ENCODE results near the gene GPC3.
"Not testable (repeated sequence)": the region's sequence is repeated elsewhere in the genome, so short reads cannot be mapped to it uniquely, and the experiment has no call there.

GPC3 gene

GRCh38 chrX:133726211-133726630 is 259.2 kb downstream of the GPC3 start:
- no peaks in the 10 kb centered on the region for H3K9me3 ChIP-seq (ENCODE audit: control insufficient read depth, insufficient read depth, low read length)
- no peak overlapping the region for H3K4me3 ChIP-seq (ENCODE audit: low read depth, low read length)
- no peak overlapping the region for H3K27ac ChIP-seq (ENCODE audit: low read depth, low read length)
- H3K4me1 ChIP-seq (ENCODE audit: control insufficient read depth, insufficient read depth, low read length), result peaks cover 8% of the 10 kb centered on the region; the same call in 1 of the 2 replicates
- H3K36me3 ChIP-seq (ENCODE audit: control insufficient read depth, insufficient read depth, low read length), result no peaks in the 10 kb centered on the region
- no peak overlapping the region for H3K9ac ChIP-seq (ENCODE audit: low read depth, low read length)
- H3K27me3 ChIP-seq (ENCODE audit: control insufficient read depth, insufficient read depth, low read length), result peaks cover 4% of the 10 kb centered on the region; the same call in 1 of the 2 replicates

GRCh38 chrX:133723930-133724329 is 261.5 kb downstream of the GPC3 start:
- H3K9ac ChIP-seq (ENCODE audit: low read depth, low read length), result no peak overlapping the region
- no peak overlapping the region for H3K27ac ChIP-seq (ENCODE audit: low read depth, low read length)
- no peaks in the 10 kb centered on the region for H3K36me3 ChIP-seq (ENCODE audit: control insufficient read depth, insufficient read depth, low read length)
- H3K4me3 ChIP-seq (ENCODE audit: low read depth, low read length), result no peak overlapping the region
- no peaks in the 10 kb centered on the region for H3K27me3 ChIP-seq (ENCODE audit: control insufficient read depth, insufficient read depth, low read length)
- H3K4me1 ChIP-seq (ENCODE audit: control insufficient read depth, insufficient read depth, low read length), result peaks cover 8% of the 10 kb centered on the region; the same call in 1 of the 2 replicates
- H3K9me3 ChIP-seq (ENCODE audit: control insufficient read depth, insufficient read depth, low read length), result no peaks in the 10 kb centered on the region

GRCh38 chrX:133722756-133723155 is 262.6 kb downstream of the GPC3 start:
- H3K27me3 ChIP-seq (ENCODE audit: control insufficient read depth, insufficient read depth, low read length), result no peaks in the 10 kb centered on the region
- H3K27ac ChIP-seq (ENCODE audit: low read depth, low read length), result no peak overlapping the region
- no peaks in the 10 kb centered on the region for H3K36me3 ChIP-seq (ENCODE audit: control insufficient read depth, insufficient read depth, low read length)
- H3K9ac ChIP-seq (ENCODE audit: low read depth, low read length), result no peak overlapping the region
- peaks cover 8% of the 10 kb centered on the region; the same call in 1 of the 2 replicates for H3K4me1 ChIP-seq (ENCODE audit: control insufficient read depth, insufficient read depth, low read length)
- H3K4me3 ChIP-seq (ENCODE audit: low read depth, low read length), result no peak overlapping the region
- no peaks in the 10 kb centered on the region for H3K9me3 ChIP-seq (ENCODE audit: control insufficient read depth, insufficient read depth, low read length)

GRCh38 chrX:133720269-133720668 is 265.1 kb downstream of the GPC3 start:
- not testable (repeated sequence) for H3K9me3 ChIP-seq (ENCODE audit: control insufficient read depth, insufficient read depth, low read length); H3K4me3 ChIP-seq (ENCODE audit: low read depth, low read length); H3K9ac ChIP-seq (ENCODE audit: low read depth, low read length); H3K36me3 ChIP-seq (ENCODE audit: control insufficient read depth, insufficient read depth, low read length); H3K27ac ChIP-seq (ENCODE audit: low read depth, low read length); H3K27me3 ChIP-seq (ENCODE audit: control insufficient read depth, insufficient read depth, low read length); H3K4me1 ChIP-seq (ENCODE audit: control insufficient read depth, insufficient read depth, low read length)

GRCh38 chrX:133715715-133716114 is 269.7 kb downstream of the GPC3 start:
- H3K27ac ChIP-seq (ENCODE audit: low read depth, low read length), result no peak overlapping the region
- peaks cover 15% of the 10 kb centered on the region for H3K4me1 ChIP-seq (ENCODE audit: control insufficient read depth, insufficient read depth, low read length)

GRCh38 chrX:133709501-133709900 is 275.9 kb downstream of the GPC3 start:
- H3K27ac ChIP-seq (ENCODE audit: low read depth, low read length), result peak overlapping the region; percentile 23
- no peaks in the 10 kb centered on the region for H3K27me3 ChIP-seq (ENCODE audit: control insufficient read depth, insufficient read depth, low read length)
- H3K4me3 ChIP-seq (ENCODE audit: low read depth, low read length), result peak overlapping the region; percentile 37
- H3K4me1 ChIP-seq (ENCODE audit: control insufficient read depth, insufficient read depth, low read length), result peaks cover 41% of the 10 kb centered on the region
- H3K9ac ChIP-seq (ENCODE audit: low read depth, low read length), result no peak overlapping the region
- H3K36me3 ChIP-seq (ENCODE audit: control insufficient read depth, insufficient read depth, low read length), result no peaks in the 10 kb centered on the region
- no peaks in the 10 kb centered on the region for H3K9me3 ChIP-seq (ENCODE audit: control insufficient read depth, insufficient read depth, low read length)

More at GRCh38 chrX:133715715-133716114, 269.7 kb downstream of the GPC3 start:
- no peaks in the 10 kb centered on the region for H3K27me3 ChIP-seq (ENCODE audit: control insufficient read depth, insufficient read depth, low read length)
- H3K4me3 ChIP-seq (ENCODE audit: low read depth, low read length), result no peak overlapping the region
- H3K9ac ChIP-seq (ENCODE audit: low read depth, low read length), result no peak overlapping the region
- H3K9me3 ChIP-seq (ENCODE audit: control insufficient read depth, insufficient read depth, low read length), result no peaks in the 10 kb centered on the region
- H3K36me3 ChIP-seq (ENCODE audit: control insufficient read depth, insufficient read depth, low read length), result no peaks in the 10 kb centered on the region

GRCh38 chrX:133706890-133707289 is 278.5 kb downstream of the GPC3 start:
- Histone ChIP-seq H3K27ac (ENCODE audit: low read depth, low read length) (no peak overlapping the region), H3K27me3 (ENCODE audit: control insufficient read depth, insufficient read depth, low read length) (no peaks in the 10 kb centered on the region), H3K4me1 (ENCODE audit: control insufficient read depth, insufficient read depth, low read length) (peaks cover 47% of the 10 kb centered on the region), H3K36me3 (ENCODE audit: control insufficient read depth, insufficient read depth, low read length) (no peaks in the 10 kb centered on the region), H3K9me3 (ENCODE audit: control insufficient read depth, insufficient read depth, low read length) (no peaks in the 10 kb centered on the region), H3K9ac (ENCODE audit: low read depth, low read length) (no peak overlapping the region), H3K4me3 (ENCODE audit: low read depth, low read length) (no peak overlapping the region)

- peaks cover 12% of the 10 kb centered on the region for H3K27me3 ChIP-seq (ENCODE audit: control insufficient read depth, insufficient read depth, low read length)
- H3K36me3 ChIP-seq (ENCODE audit: control insufficient read depth, insufficient read depth, low read length), result no peaks in the 10 kb centered on the region
- H3K27ac ChIP-seq (ENCODE audit: low read depth, low read length), result no peak overlapping the region
- no peak overlapping the region for H3K9ac ChIP-seq (ENCODE audit: low read depth, low read length)
- no peaks in the 10 kb centered on the region for H3K9me3 ChIP-seq (ENCODE audit: control insufficient read depth, insufficient read depth, low read length)
- H3K4me3 ChIP-seq (ENCODE audit: low read depth, low read length), result no peak overlapping the region
- H3K4me1 ChIP-seq (ENCODE audit: control insufficient read depth, insufficient read depth, low read length), result peaks cover 33% of the 10 kb centered on the region
These were observed 283.2 kb downstream of the GPC3 start for GRCh38 chrX:133702230-133702629.

- H3K9me3 ChIP-seq (ENCODE audit: control insufficient read depth, insufficient read depth, low read length), result no peaks in the 10 kb centered on the region
- no peaks in the 10 kb centered on the region for H3K36me3 ChIP-seq (ENCODE audit: control insufficient read depth, insufficient read depth, low read length)
- H3K27ac ChIP-seq (ENCODE audit: low read depth, low read length), result peak overlapping the region; percentile 21
- H3K4me3 ChIP-seq (ENCODE audit: low read depth, low read length), result no peak overlapping the region
- peaks cover 14% of the 10 kb centered on the region for H3K27me3 ChIP-seq (ENCODE audit: control insufficient read depth, insufficient read depth, low read length)
- peaks cover 45% of the 10 kb centered on the region for H3K4me1 ChIP-seq (ENCODE audit: control insufficient read depth, insufficient read depth, low read length)
- no peak overlapping the region for H3K9ac ChIP-seq (ENCODE audit: low read depth, low read length)
These were observed 286.2 kb downstream of the GPC3 start for GRCh38 chrX:133699023-133699728.

- no peaks in the 10 kb centered on the region for H3K36me3 ChIP-seq (ENCODE audit: control insufficient read depth, insufficient read depth, low read length)
- H3K9ac ChIP-seq (ENCODE audit: low read depth, low read length), result no peak overlapping the region
- no peak overlapping the region for H3K4me3 ChIP-seq (ENCODE audit: low read depth, low read length)
- no peaks in the 10 kb centered on the region for H3K9me3 ChIP-seq (ENCODE audit: control insufficient read depth, insufficient read depth, low read length)
- peaks cover 14% of the 10 kb centered on the region for H3K27me3 ChIP-seq (ENCODE audit: control insufficient read depth, insufficient read depth, low read length)
- H3K4me1 ChIP-seq (ENCODE audit: control insufficient read depth, insufficient read depth, low read length), result peaks cover 45% of the 10 kb centered on the region
- peak overlapping the region; percentile 21 for H3K27ac ChIP-seq (ENCODE audit: low read depth, low read length)
These were observed 287.1 kb downstream of the GPC3 start for GRCh38 chrX:133698298-133698697.

- Histone ChIP-seq H3K27me3 (ENCODE audit: control insufficient read depth, insufficient read depth, low read length) (peaks cover 14% of the 10 kb centered on the region), H3K36me3 (ENCODE audit: control insufficient read depth, insufficient read depth, low read length) (no peaks in the 10 kb centered on the region), H3K4me3 (ENCODE audit: low read depth, low read length) (no peak overlapping the region), H3K9ac (ENCODE audit: low read depth, low read length) (no peak overlapping the region), H3K9me3 (ENCODE audit: control insufficient read depth, insufficient read depth, low read length) (no peaks in the 10 kb centered on the region), H3K4me1 (ENCODE audit: control insufficient read depth, insufficient read depth, low read length) (peaks cover 39% of the 10 kb centered on the region), H3K27ac (ENCODE audit: low read depth, low read length) (no peak overlapping the region)
These were observed 287.7 kb downstream of the GPC3 start for GRCh38 chrX:133697656-133698055.
